ENCODE data around the gene SDHA.
"Not testable (repeated sequence)": the region's sequence is repeated elsewhere in the genome, so short reads cannot be mapped to it uniquely, and the experiment has no call there.

Gene SDHA

GRCh38 chr5:198516-199196, 19.5 kb upstream of the SDHA start:
- no peak for DNase-seq

GRCh38 chr5:199197-199949, 18.7 kb upstream of the SDHA start:
- DNase-seq, result no peak

- no peak for DNase-seq
These were observed 18.0 kb upstream of the SDHA start for GRCh38 chr5:199950-200645.

- no peak for DNase-seq
These were observed 17.1 kb upstream of the SDHA start for GRCh38 chr5:200985-201384.

GRCh38 chr5:201672-202071, 16.4 kb upstream of the SDHA start:
- no peak for DNase-seq

GRCh38 chr5:203246-203930, 14.7 kb upstream of the SDHA start:
- DNase-seq, result no peak

DNA sequence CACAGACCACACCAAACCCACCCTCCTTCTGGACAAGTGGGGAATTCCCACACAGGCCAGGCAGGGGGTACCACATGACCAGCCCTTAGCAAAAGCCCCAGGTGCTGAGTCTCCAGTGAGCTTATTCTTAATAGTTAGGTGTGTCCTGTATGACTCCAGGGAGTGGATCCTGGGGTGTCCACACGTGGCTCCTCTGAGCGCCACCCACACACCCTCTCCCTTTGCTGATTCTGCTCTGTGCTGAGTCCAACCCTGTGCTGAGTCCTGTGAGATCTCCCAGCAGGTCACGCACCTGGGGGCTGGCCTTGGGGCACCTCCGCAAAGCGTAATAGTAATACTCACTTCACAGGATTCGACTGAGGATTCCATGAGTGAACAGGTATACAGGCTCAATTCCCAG, 14.1 kb upstream of the SDHA start:
- DNase-seq, result no peak

GRCh38 chr5:204462-204861, 13.7 kb upstream of the SDHA start:
- DNase-seq, result no peak

GRCh38 chr5:204966-205670, 13.0 kb upstream of the SDHA start:
- no peak for DNase-seq

GRCh38 chr5:206406-206805, 11.7 kb upstream of the SDHA start:
- no peak for DNase-seq

GRCh38 chr5:206927-207536, 11.1 kb upstream of the SDHA start:
- DNase-seq, result no peak

DNA sequence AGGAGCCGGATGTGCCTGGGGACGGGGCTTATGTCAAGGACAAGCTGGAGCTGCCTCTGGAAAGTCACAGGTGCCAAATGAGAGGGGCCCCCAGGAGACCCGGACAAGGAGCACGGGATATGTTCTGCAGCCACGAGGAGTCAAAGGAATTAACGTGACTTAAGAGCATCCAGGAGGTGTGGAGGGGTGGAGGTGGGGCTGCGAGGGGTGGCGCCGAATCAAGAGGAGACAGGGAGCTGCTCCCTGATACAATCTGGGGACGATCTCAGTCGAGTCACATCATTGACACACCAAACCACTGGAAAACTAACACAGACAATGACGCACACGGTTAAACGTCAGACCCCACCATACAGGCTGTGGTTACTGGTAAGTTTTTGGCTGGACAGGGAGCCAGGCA, 10.5 kb upstream of the SDHA start:
- no peak for DNase-seq

DNA sequence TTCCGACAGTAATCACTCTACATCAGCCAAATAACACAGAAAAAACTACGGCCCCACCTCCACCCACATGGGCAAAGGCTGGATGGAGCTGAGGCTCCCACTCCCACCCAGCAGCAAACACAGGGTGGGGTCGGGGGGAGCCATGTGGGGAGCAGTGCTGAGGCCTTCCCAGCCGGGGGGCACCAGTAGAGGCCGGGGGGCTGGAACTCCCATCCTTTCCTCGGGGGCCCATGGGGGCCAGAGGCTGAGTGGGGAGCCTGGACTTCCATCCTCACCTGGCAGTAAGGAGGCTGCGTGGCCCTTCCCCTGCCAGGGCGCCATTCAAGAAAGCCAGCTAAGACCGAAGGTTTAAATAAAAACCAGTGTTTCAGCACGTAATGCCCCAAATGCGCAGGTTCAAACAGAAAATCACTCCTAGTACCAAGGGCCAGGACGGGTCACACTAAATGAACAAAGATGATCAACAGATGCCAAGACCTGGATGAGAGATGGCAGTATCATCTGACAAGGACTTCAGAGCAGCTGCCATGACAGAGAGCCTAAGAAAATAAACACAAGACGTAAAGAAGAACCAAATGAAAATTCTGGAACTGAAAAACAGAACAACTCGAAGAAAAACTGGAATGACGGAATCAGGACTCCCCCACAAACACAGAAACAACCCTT, 9.5 kb upstream of the SDHA start:
- no peak for DNase-seq

- DNase-seq, result no peak
These were observed 4.2 kb upstream of the SDHA start for GRCh38 chr5:213803-214395.

- DNase-seq, result not testable (repeated sequence)
These were observed 2.9 kb upstream of the SDHA start for GRCh38 chr5:215256-215655.

- DNase-seq, result not testable (repeated sequence)
These were observed 2.0 kb upstream of the SDHA start for GRCh38 chr5:216076-216475.

DNA sequence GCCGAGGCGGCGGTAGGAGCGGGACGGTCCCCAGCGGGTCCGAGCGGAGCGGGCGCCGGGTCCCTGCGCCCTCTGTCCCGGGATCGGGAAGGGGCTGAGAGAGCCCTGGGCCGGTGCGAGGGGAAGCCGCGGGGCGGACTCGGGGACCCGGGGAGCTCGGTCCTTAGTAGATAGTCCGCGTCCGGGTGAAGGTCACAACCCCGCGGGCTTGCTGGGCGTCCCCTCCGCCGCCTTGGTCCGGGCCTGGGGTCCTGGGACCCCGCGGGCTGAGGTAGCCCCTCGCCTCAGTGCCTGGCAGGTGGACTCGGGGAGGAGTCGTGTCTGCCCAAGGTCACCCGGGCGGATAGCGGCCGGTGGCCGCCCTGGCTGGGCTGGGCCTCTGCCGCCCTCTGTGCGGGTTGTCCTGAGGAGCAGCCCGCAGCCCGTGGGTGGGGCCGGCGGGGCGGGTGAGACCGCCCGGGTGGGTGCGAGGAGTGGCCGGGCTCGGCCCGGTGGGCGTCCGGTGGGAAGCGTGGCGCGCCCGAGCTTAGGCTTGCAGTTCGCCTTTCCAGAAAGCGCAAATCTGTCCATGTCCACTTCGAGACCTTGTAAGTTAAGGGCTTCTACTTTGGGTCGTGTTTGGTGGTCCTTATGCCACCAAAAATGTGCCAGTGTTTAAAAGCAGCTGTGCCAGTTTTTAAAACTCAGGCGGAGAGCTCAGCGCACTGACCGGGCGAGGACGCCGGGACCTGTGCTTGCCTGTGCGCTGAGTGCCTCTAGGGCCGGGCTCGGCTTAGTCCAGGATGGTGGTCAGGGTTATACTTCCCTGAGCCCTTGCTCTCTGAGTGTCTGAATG, 554 bp downstream of the SDHA start:
- DNase-seq, result peak; percentile 22

DNA sequence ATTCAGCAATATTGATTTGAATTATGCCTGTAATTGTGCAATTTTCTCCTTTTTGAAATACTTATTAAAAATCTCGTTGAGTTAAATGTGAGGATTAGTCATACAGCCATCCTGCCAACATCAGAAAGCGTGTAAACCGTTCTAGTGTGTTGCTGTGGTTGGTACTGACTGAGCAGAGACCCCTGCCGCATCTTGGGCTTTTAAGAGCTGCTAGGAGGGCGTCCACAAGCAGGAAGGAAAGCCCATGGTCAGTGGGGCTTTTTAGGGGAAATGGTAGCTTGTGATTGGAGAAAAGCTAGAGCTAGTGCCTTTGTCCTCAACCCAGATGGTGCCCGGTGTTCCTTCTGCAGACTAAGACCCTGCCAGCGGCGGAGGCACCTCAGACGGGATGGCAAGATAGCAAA, 1.3 kb downstream of the SDHA start:
- no peak for DNase-seq

- no peak for DNase-seq
These were observed 1.9 kb downstream of the SDHA start for GRCh38 chr5:219991-220390.

All from activated gamma-delta T cell (primary cell).